ENCODE results near the gene SLC22A23. TPM values are rescaled to one million over a fixed set of nuclear protein-coding genes. Genes with fewer than 3 reads are reported as not detected.

SLC22A23 gene
- polyA plus RNA-seq, 6 donors from 2014 or later = 0.43 to 0.61 (median 0.52) TPM; not detected in 2

DNA sequence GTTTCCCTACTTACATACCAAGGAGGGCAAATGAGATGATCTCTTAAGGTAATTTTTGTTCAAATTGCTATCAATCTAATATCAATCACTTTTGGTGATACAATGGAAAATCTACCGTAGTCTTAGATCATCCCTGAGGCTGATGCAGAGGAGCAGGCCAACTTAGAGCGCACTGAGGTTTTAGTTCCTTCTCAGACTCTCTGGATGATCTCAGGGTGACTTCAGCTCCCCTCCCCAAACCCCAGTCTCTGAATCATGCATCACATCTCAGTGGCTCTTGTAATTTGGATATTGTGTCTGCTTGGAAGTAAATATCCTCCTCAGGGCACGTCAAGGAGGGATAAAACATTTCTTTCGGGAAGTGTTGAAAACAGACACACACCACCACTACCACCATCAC lies 235.3 kb downstream of the SLC22A23 start:
- Mint-ChIP-seq H3K27ac (no peak overlapping the region), H3K4me1 (peaks cover 1 to 9% (median 3%) of the 10 kb centered on the region in 3 donors), H3K9me3 (peaks cover 0 to 8% (median 0%) of the 10 kb centered on the region in 7 donors), H3K27me3 (peaks cover 27 to 62% (median 56%) of the 10 kb centered on the region in 3 donors), H3K36me3 (no peaks in the 10 kb centered on the region), H3K4me3 (no peak overlapping the region)
- DNase-seq (no peak), ATAC-seq (ENCODE audit: low read depth in 2 of 2) (no peak)

GRCh38 chr6:3220366-3220765 lies 236.5 kb downstream of the SLC22A23 start:
- Mint-ChIP-seq H3K4me1 (peaks cover 0 to 5% (median 0%) of the 10 kb centered on the region in 3 donors), H3K27ac (peak overlapping the region in 1 of 6 donors; percentile 71), H3K36me3 (no peaks in the 10 kb centered on the region), H3K27me3 (peaks cover 21 to 61% (median 56%) of the 10 kb centered on the region in 3 donors), H3K9me3 (peaks cover 0 to 8% (median 0%) of the 10 kb centered on the region in 7 donors), H3K4me3 (no peak overlapping the region)
- no peak for ATAC-seq (ENCODE audit: low read depth in 2 of 2)
- DNase-seq = no peak

Other genes starting within 250 kb of the SLC22A23 start
- under 1 TPM in 3 of 6 donors, not detected in 3; 0.15 to 0.83 (median 0.36) TPM for gene TUBB2B, start 229.4 kb downstream of the SLC22A23 start, polyA plus RNA-seq (ENCODE audit: low read depth in 6 of 6)
- 10 to 100 TPM; 37.9 to 63.0 (median 51.5) TPM for gene PSMG4, start 198.1 kb downstream of the SLC22A23 start, polyA plus RNA-seq (ENCODE audit: low read depth in 6 of 6)

All from naive B cell (primary cell).